BE2C (cell line): Measurements from ENCODE around the gene ZFP2.

Experiments
- DNase-seq: peaks from one replicate; pipeline ENCODE4 v3.0.0-alpha.2; 2020
- H3K27me3 ChIP-seq: fragments of 250-450 bp; sonication (Bioruptor Pico); 2 replicates; pipeline ENCODE4 v1.5.1; 2020; ENCODE audit warnings: mild to moderate bottlenecking
- H3K36me3 ChIP-seq: fragments of 250-450 bp; sonication (Bioruptor Pico); 2 replicates; pipeline ENCODE4 v1.5.1; 2020; ENCODE audit warnings: mild to moderate bottlenecking
- H3K4me1 ChIP-seq: fragments of 250-450 bp; sonication (Bioruptor Pico); 2 replicates; pipeline ENCODE4 v1.5.1; 2020
- H3K4me3 ChIP-seq: 2 replicates; pipeline ENCODE4 v1.5.1; 2011; ENCODE audit warnings: low read depth, low read length
- H3K9me3 ChIP-seq: fragments of 250-450 bp; sonication (Bioruptor Pico); 2 replicates; pipeline ENCODE4 v1.5.1; 2020
- TF ChIP-seq, protein P1 (sequence below): IDR thresholded peaks from 2 replicates; pipeline ENCODE4 v1.5.1; 2012; ENCODE audit warnings: mild to moderate bottlenecking, low read depth, low read length

ZFP2 gene

DNA sequence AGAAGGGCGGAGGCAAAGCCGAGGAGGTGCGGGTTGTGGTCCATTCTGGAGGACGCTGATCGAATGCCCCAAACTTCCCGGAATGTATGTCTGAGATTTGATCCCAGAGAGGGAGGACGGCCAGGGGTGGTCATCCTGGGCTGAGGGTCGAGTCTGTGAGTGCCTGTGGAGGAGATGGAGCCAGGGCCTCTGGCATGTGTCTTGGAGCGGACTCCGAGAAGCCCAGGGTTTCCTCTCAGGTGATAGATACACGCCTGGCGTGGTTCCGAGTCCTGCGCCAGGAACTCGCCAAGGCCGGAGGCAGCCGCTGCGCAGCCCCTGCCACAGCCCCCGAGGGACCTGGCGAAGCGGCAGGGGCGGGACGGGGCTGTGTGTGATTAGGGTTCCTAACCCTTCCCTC is 45.6 kb downstream of the ZFP2 start:
- H3K27me3 ChIP-seq: no peaks in the 10 kb centered on the region
- TF ChIP-seq, protein P1, sequence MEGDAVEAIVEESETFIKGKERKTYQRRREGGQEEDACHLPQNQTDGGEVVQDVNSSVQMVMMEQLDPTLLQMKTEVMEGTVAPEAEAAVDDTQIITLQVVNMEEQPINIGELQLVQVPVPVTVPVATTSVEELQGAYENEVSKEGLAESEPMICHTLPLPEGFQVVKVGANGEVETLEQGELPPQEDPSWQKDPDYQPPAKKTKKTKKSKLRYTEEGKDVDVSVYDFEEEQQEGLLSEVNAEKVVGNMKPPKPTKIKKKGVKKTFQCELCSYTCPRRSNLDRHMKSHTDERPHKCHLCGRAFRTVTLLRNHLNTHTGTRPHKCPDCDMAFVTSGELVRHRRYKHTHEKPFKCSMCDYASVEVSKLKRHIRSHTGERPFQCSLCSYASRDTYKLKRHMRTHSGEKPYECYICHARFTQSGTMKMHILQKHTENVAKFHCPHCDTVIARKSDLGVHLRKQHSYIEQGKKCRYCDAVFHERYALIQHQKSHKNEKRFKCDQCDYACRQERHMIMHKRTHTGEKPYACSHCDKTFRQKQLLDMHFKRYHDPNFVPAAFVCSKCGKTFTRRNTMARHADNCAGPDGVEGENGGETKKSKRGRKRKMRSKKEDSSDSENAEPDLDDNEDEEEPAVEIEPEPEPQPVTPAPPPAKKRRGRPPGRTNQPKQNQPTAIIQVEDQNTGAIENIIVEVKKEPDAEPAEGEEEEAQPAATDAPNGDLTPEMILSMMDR: no peak
- no peaks in the 10 kb centered on the region for H3K36me3 ChIP-seq
- H3K4me3 ChIP-seq: peak overlapping the region; percentile 51
- no peaks in the 10 kb centered on the region for H3K4me1 ChIP-seq
- H3K9me3 ChIP-seq: peaks cover 8% of the 10 kb centered on the region
- DNase-seq: peak; percentile 15

DNA sequence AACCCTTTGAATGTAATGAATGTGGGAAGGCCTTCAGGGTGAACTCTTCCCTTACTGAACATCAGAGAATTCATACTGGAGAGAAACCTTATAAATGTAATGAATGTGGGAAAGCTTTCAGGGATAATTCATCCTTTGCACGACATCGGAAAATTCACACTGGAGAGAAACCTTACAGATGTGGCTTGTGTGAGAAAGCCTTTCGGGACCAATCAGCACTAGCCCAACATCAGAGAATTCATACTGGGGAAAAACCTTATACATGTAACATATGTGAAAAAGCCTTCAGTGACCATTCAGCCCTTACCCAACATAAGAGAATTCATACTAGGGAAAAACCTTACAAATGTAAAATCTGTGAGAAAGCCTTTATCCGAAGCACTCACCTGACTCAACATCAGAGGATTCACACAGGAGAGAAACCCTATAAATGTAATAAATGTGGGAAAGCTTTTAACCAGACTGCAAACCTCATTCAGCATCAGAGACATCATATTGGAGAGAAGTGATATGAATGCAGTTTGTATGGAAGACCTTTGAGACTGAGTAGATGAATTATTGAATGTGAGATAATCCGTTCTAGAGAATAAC is 69.8 kb downstream of the ZFP2 start:
- H3K4me1 ChIP-seq: no peaks in the 10 kb centered on the region
- no peaks in the 10 kb centered on the region for H3K36me3 ChIP-seq
- TF ChIP-seq, protein P1: no peak
- DNase-seq: no peak
- H3K4me3 ChIP-seq: no peak overlapping the region
- H3K9me3 ChIP-seq: no peaks in the 10 kb centered on the region; the same call in none of the 2 replicates
- no peaks in the 10 kb centered on the region for H3K27me3 ChIP-seq

DNA sequence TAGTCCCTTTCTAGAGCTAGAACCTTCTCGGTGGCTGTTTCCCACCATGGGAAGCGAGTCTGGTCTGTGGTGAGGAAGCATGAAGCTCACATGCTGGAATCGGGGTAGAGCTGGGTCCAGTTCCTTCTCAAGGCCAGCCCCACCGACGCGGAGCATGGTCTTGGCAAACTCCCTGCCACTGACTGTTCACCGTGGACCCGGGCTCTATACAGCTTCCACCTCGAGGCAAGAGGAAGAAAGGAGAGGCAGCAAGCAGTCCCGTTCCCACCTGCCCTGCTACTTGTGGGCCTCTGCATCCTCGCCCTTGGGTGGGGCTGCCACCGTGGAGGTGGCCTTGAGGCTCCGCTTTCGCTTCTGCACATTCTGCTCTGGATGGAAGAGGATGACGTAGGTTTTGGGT is 85.7 kb downstream of the ZFP2 start:
- H3K27me3 ChIP-seq: no peaks in the 10 kb centered on the region
- no peak overlapping the region for H3K4me3 ChIP-seq
- TF ChIP-seq, protein P1: no peak
- H3K9me3 ChIP-seq: peaks cover 3% of the 10 kb centered on the region; the same call in 1 of the 2 replicates
- DNase-seq: no peak
- no peaks in the 10 kb centered on the region for H3K4me1 ChIP-seq
- H3K36me3 ChIP-seq: no peaks in the 10 kb centered on the region
